ENCODE measurements around the gene ECE1. TPM values are rescaled to one million over a fixed set of nuclear protein-coding genes. Genes with fewer than 3 reads are reported as not detected.

The ECE1 gene
- total RNA-seq, 5 donors from 2014 or later (not counting 1 experiment from before 2014, with no cell fraction given) = 81.0 to 94.5 (median 87.1) TPM

DNA sequence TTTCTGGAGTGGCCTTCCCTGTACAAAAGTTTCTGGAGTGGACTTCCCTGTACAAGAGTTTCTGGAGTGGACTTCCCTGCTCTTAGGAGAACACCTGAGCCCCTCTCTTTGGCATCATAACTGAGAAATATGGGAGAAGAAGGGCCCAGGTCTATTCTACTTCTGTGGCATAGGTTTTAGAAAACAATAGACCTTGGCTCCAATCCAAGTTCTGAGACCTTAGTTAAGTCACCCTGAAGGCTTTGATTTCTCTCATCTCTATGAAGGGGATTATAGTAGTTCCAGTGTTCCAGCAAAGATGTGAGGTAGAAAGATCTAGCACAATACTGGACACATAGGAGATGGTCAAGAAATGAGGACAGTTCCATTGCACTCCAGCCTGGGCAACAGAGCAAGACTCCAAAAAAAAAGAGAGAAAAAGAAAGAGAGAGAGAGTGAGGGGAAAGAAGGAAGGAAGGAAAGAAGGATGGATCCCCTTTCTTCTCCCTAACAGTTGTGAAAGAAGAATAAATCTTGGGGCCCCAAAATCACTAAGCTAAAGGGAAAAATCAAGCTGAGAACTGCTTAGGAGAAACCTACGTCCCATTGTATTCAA lies 100.3 kb downstream of the ECE1 start:
- Histone ChIP-seq H3K27me3 (replicated peaks in 1 of 2; ENCODE audit: control insufficient read depth in 2 of 2, extremely low read depth in 1 of 2, insufficient read depth in 2 of 2, low read length in 1 of 2) (peaks cover 0 to 4% of the 10 kb centered on the region in 2 experiments), H3K9me3 (no peaks in the 10 kb centered on the region), H3K4me3 (ENCODE audit: control insufficient read depth in 1 of 2, extremely low read depth in 1 of 2, low read length in 1 of 2) (no peak overlapping the region), H3K36me3 (ENCODE audit: control insufficient read depth in 2 of 2, extremely low read depth in 1 of 2, insufficient read depth in 1 of 2, low read length in 1 of 2) (no peaks in the 10 kb centered on the region), H3K4me1 (ENCODE audit: control insufficient read depth in 1 of 2, extremely low read depth in 1 of 2, insufficient read depth in 2 of 2, low read length in 2 of 2) (peaks cover 0 to 11% of the 10 kb centered on the region in 2 experiments), H3K27ac (ENCODE audit: low read length) (no peak overlapping the region)
- peaks cover 0 to 5% (median 3%) of the 10 kb centered on the region in 3 donors for H3K4me1 Mint-ChIP-seq
- no CpG with 5 or more reads among the region's 1 CpG for WGBS (ENCODE audit: insufficient coverage)
- no peaks in the 10 kb centered on the region for H3K36me3 Mint-ChIP-seq
- DNase-seq = no peak
- ChIA-PET POLR2A (no interaction called here), CTCF (no interaction called here)
- H3K27ac Mint-ChIP-seq = no peak overlapping the region
- no peak for ATAC-seq (replicated peaks in 1 of 4)
- H3K27me3 Mint-ChIP-seq = peaks cover 2 to 3% of the 10 kb centered on the region in 2 donors
- H3K9me3 Mint-ChIP-seq = no peaks in the 10 kb centered on the region
- H3K4me3 Mint-ChIP-seq = no peak overlapping the region

DNA sequence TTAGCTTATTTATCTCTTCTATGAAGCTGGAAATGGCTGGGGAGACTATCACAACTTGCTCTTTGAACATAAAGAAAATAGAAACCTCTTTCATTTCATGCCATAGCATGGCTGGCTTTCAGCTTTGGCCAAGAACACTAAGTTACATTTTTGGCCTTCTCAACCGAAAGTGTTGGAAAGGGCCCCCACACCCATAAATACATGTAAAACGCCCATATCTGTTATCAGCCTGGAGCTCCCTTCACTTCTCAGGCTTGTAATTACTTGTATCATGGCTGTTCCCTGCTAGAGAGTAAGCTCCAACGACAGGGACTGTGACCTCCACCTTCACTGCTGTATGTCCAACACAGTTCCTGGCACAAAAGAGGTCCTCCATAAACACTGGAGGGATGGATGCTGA lies 100.8 kb downstream of the ECE1 start:
- no peaks in the 10 kb centered on the region for H3K36me3 ChIP-seq (ENCODE audit: control insufficient read depth in 2 of 2, extremely low read depth in 1 of 2, insufficient read depth in 1 of 2, low read length in 1 of 2)
- H3K4me3 Mint-ChIP-seq = no peak overlapping the region
- no peaks in the 10 kb centered on the region for H3K9me3 Mint-ChIP-seq
- H3K27ac Mint-ChIP-seq = no peak overlapping the region
- H3K27me3 ChIP-seq (replicated peaks in 1 of 2; ENCODE audit: control insufficient read depth in 2 of 2, extremely low read depth in 1 of 2, insufficient read depth in 2 of 2, low read length in 1 of 2) = peaks cover 0 to 4% of the 10 kb centered on the region in 2 experiments
- ATAC-seq (replicated peaks in 1 of 4) (no peak), DNase-seq (no peak)
- WGBS (ENCODE audit: insufficient coverage) = 86% methylated on average over 1 of the region's 3 CpGs
- peaks cover 2 to 3% of the 10 kb centered on the region in 2 donors for H3K27me3 Mint-ChIP-seq
- ChIA-PET POLR2A (no interaction called here), CTCF (interaction anchor here in 1 of 2 donors (0.7 to 1.1 kb wide), 2 partner anchors 11 to 493 kb away, joined by 3 read pairs; no protein-coding TSS in a partner anchor)
- peaks cover 0 to 10% of the 10 kb centered on the region in 2 experiments for H3K4me1 ChIP-seq (ENCODE audit: control insufficient read depth in 1 of 2, extremely low read depth in 1 of 2, insufficient read depth in 2 of 2, low read length in 2 of 2)
- no peaks in the 10 kb centered on the region for H3K9me3 ChIP-seq
- no peak overlapping the region for H3K4me3 ChIP-seq (ENCODE audit: control insufficient read depth in 1 of 2, extremely low read depth in 1 of 2, low read length in 1 of 2)
- H3K36me3 Mint-ChIP-seq = no peaks in the 10 kb centered on the region
- H3K4me1 Mint-ChIP-seq = peaks cover 0 to 7% (median 3%) of the 10 kb centered on the region in 3 donors
- no peak overlapping the region for H3K27ac ChIP-seq (ENCODE audit: low read length)

DNA sequence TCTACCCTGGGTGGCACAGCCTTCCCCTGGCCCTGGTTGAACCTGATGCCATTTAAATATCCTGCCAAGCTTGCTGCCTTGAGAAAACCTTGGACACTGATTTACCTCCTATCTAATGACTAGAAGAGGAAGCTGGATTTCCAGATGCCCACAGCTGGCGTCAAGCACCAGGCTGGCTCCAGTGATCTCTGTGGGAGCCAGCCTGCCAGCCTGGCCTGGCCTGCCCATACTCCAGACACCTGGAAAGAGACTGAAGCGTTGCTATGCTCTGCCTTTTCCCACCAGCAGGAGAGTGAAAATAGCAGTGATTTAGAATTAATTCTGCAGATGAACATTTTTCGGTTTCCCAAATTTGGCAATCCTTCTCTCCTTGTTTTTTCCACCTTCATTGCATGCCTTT lies 102.0 kb downstream of the ECE1 start:
- CTCF ChIA-PET = interaction anchor here in 1 of 2 donors (1.1 kb wide), 1 partner anchor 492 kb away, joined by 3 read pairs; no protein-coding TSS in a partner anchor
- H3K27ac Mint-ChIP-seq = no peak overlapping the region
- ATAC-seq (replicated peaks in 1 of 4) = no peak

DNA sequence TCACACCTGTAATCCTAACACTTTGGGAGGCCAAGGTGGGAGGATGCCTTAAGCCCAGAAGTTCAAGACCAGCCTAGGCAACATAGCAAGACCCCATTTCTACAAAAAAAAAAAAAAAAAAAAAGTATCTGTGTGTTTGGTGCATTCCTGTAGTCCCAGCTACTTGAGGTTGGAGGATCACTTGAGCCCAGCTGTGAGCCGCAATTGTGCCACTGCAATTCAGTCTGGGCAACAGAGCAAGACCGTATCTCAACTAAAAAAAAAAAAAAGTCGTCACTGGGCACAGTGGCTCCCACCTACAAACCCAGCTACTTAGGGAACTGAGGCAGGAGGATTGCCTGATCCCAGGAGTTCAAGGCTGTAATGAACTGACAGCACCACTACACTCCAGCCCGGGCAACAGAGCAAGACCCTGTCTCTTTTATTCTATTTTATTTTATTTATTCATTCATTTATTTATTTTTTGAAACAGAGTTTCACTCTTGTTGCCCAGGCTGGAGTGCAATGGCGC lies 105.0 kb downstream of the ECE1 start:
- no peak overlapping the region for H3K27ac Mint-ChIP-seq
- H3K4me3 Mint-ChIP-seq = no peak overlapping the region
- ChIA-PET POLR2A (no interaction called here), CTCF (no interaction called here)
- H3K27me3 Mint-ChIP-seq = no peaks in the 10 kb centered on the region
- Histone ChIP-seq H3K27ac (ENCODE audit: low read length) (no peak overlapping the region), H3K9me3 (no peaks in the 10 kb centered on the region), H3K4me3 (ENCODE audit: control insufficient read depth in 1 of 2, extremely low read depth in 1 of 2, low read length in 1 of 2) (no peak overlapping the region), H3K36me3 (ENCODE audit: control insufficient read depth in 2 of 2, extremely low read depth in 1 of 2, insufficient read depth in 1 of 2, low read length in 1 of 2) (no peaks in the 10 kb centered on the region), H3K27me3 (replicated peaks in 1 of 2; ENCODE audit: control insufficient read depth in 2 of 2, extremely low read depth in 1 of 2, insufficient read depth in 2 of 2, low read length in 1 of 2) (no peaks in the 10 kb centered on the region), H3K4me1 (ENCODE audit: control insufficient read depth in 1 of 2, extremely low read depth in 1 of 2, insufficient read depth in 2 of 2, low read length in 2 of 2) (no peaks in the 10 kb centered on the region)
- ATAC-seq (replicated peaks in 1 of 4) = no peak
- no peaks in the 10 kb centered on the region for H3K9me3 Mint-ChIP-seq
- no peak for DNase-seq
- WGBS (ENCODE audit: insufficient coverage) = no CpG with 5 or more reads among the region's 5 CpGs
- peaks cover 0 to 7% (median 1%) of the 10 kb centered on the region in 3 donors for H3K4me1 Mint-ChIP-seq
- H3K36me3 Mint-ChIP-seq = no peaks in the 10 kb centered on the region

More for the DNA sequence above, 102.0 kb downstream of the ECE1 start:
- no peak overlapping the region for H3K27ac ChIP-seq (ENCODE audit: low read length)
- Mint-ChIP-seq H3K9me3 (no peaks in the 10 kb centered on the region), H3K4me3 (no peak overlapping the region), H3K36me3 (no peaks in the 10 kb centered on the region), H3K27me3 (peaks cover 2% of the 10 kb centered on the region in 2 donors), H3K4me1 (peaks cover 0 to 10% (median 3%) of the 10 kb centered on the region in 3 donors)
- POLR2A ChIA-PET = no interaction called here
- DNase-seq = no peak
- H3K9me3 ChIP-seq = no peaks in the 10 kb centered on the region
- H3K4me3 ChIP-seq (ENCODE audit: control insufficient read depth in 1 of 2, extremely low read depth in 1 of 2, low read length in 1 of 2) = no peak overlapping the region
- peaks cover 0 to 10% of the 10 kb centered on the region in 2 experiments for H3K4me1 ChIP-seq (ENCODE audit: control insufficient read depth in 1 of 2, extremely low read depth in 1 of 2, insufficient read depth in 2 of 2, low read length in 2 of 2)
- 100% methylated on average over 1 of the region's 3 CpGs for WGBS (ENCODE audit: insufficient coverage)
- peaks cover 0 to 4% of the 10 kb centered on the region in 2 experiments for H3K27me3 ChIP-seq (replicated peaks in 1 of 2; ENCODE audit: control insufficient read depth in 2 of 2, extremely low read depth in 1 of 2, insufficient read depth in 2 of 2, low read length in 1 of 2)
- H3K36me3 ChIP-seq (ENCODE audit: control insufficient read depth in 2 of 2, extremely low read depth in 1 of 2, insufficient read depth in 1 of 2, low read length in 1 of 2) = no peaks in the 10 kb centered on the region

DNA sequence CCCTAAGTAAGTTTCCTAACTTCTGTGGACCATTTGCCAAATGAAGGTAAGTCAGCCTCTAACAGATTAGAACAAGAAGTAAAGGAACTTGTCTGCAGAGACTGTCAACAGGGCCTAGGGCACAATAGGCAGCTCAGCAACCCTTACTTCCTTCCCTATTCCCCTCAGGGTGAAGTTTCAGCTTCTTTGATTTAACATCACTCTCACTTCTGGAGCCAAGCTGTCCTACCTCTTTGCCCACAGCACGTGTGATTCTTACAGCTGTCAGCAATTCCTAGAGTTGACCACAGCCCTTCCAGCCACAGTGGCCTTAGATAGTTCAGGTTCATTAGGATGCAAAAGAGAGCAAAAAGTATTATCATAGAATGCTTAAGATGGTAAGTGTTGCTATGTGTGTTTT lies 106.0 kb downstream of the ECE1 start:
- POLR2A ChIA-PET = no interaction called here
- no peak overlapping the region for H3K27ac Mint-ChIP-seq
- no peak for ATAC-seq (replicated peaks in 1 of 4)

GRCh38 chr1:21182181-21182731 lies 108.0 kb downstream of the ECE1 start:
- Histone ChIP-seq H3K4me1 (ENCODE audit: control insufficient read depth in 1 of 2, extremely low read depth in 1 of 2, insufficient read depth in 2 of 2, low read length in 2 of 2) (peaks cover 0 to 2% of the 10 kb centered on the region in 2 experiments), H3K27me3 (replicated peaks in 1 of 2; ENCODE audit: control insufficient read depth in 2 of 2, extremely low read depth in 1 of 2, insufficient read depth in 2 of 2, low read length in 1 of 2) (peaks cover 0 to 2% of the 10 kb centered on the region in 2 experiments), H3K27ac (ENCODE audit: low read length) (no peak overlapping the region), H3K36me3 (ENCODE audit: control insufficient read depth in 2 of 2, extremely low read depth in 1 of 2, insufficient read depth in 1 of 2, low read length in 1 of 2) (no peaks in the 10 kb centered on the region), H3K4me3 (ENCODE audit: control insufficient read depth in 1 of 2, extremely low read depth in 1 of 2, low read length in 1 of 2) (no peak overlapping the region), H3K9me3 (no peaks in the 10 kb centered on the region)
- Mint-ChIP-seq H3K9me3 (no peaks in the 10 kb centered on the region), H3K4me3 (no peak overlapping the region), H3K36me3 (no peaks in the 10 kb centered on the region), H3K4me1 (peaks cover 0 to 6% (median under 1%) of the 10 kb centered on the region in 3 donors), H3K27ac (no peak overlapping the region), H3K27me3 (no peaks in the 10 kb centered on the region)
- ChIA-PET POLR2A (no interaction called here), CTCF (interaction anchor here in 1 of 2 donors (0.9 kb wide), 1 partner anchor 8 kb away, joined by 3 read pairs; no protein-coding TSS in a partner anchor)
- 83% methylated on average over 2 of the region's 7 CpGs for WGBS (ENCODE audit: insufficient coverage)
- ATAC-seq (replicated peaks in 1 of 4) (no peak), DNase-seq (no peak)

More for the DNA sequence above, 106.0 kb downstream of the ECE1 start:
- no peak for DNase-seq
- Histone ChIP-seq H3K4me1 (ENCODE audit: control insufficient read depth in 1 of 2, extremely low read depth in 1 of 2, insufficient read depth in 2 of 2, low read length in 2 of 2) (no peaks in the 10 kb centered on the region), H3K27ac (ENCODE audit: low read length) (no peak overlapping the region), H3K27me3 (replicated peaks in 1 of 2; ENCODE audit: control insufficient read depth in 2 of 2, extremely low read depth in 1 of 2, insufficient read depth in 2 of 2, low read length in 1 of 2) (no peaks in the 10 kb centered on the region), H3K9me3 (no peaks in the 10 kb centered on the region), H3K4me3 (ENCODE audit: control insufficient read depth in 1 of 2, extremely low read depth in 1 of 2, low read length in 1 of 2) (no peak overlapping the region), H3K36me3 (ENCODE audit: control insufficient read depth in 2 of 2, extremely low read depth in 1 of 2, insufficient read depth in 1 of 2, low read length in 1 of 2) (no peaks in the 10 kb centered on the region)
- no peak overlapping the region for H3K4me3 Mint-ChIP-seq
- no peaks in the 10 kb centered on the region for H3K36me3 Mint-ChIP-seq
- H3K9me3 Mint-ChIP-seq = no peaks in the 10 kb centered on the region
- peaks cover 0 to 6% (median 0%) of the 10 kb centered on the region in 3 donors for H3K4me1 Mint-ChIP-seq
- H3K27me3 Mint-ChIP-seq = no peaks in the 10 kb centered on the region
- WGBS (ENCODE audit: insufficient coverage) = no CpG with 5 or more reads among the region's 1 CpG
- CTCF ChIA-PET = interaction anchor here in 1 of 2 donors (0.6 kb wide), 1 partner anchor 425 kb away, joined by 3 read pairs; no protein-coding TSS in a partner anchor

All from T-cell (primary cell).